GM12878 (cell line): ENCODE data around the gene DUT. TPM values are rescaled to one million over a fixed set of nuclear protein-coding genes. Genes with fewer than 3 reads are reported as not detected.
A peak's percentile ranks its signal among the peaks of the same experiment; 100 is the strongest.

Experiments used
- ATAC-seq: fragments of 200-7000 bp; cut with Tn5 transposase; 3 replicates; pipeline ENCODE4 v1.9.1; 2020; ENCODE audit warnings: mild to moderate bottlenecking, moderate library complexity
- BruUV-seq: library from RNA; stranded (reverse); fragments of 400-500 nt; replicated peaks from 2 replicates; lab custom pipeline; 2021; lab: Mats Ljungman, UMichigan
- CTCF ChIA-PET: fragments of 300-600 bp; sonication (Branson Sonifier 250); formaldehyde crosslinking; extraction: SDS; loops from one replicate; lab custom pipeline; 2021; ENCODE audit warnings: inconsistent platforms; lab: Yijun Ruan, JAX
- POLR2A ChIA-PET: fragments of 350-600 bp; formaldehyde crosslinking; extraction: SDS; loops from one replicate; lab custom pipeline; 2021; ENCODE audit warnings: inconsistent platforms; lab: Charles Lee
- RAD21 ChIA-PET: fragments of 300-600 bp; sonication (Branson Sonifier 250); formaldehyde crosslinking; loops from one replicate; lab custom pipeline; 2023; ENCODE audit warnings: antibody characterized with exemption; ENCODE audit not compliant: unreplicated experiment; lab: Charles Lee
- SMC1A ChIA-PET: fragments of 300-600 bp; sonication (Branson Sonifier 250); formaldehyde crosslinking; loops from one replicate; lab custom pipeline; 2023; ENCODE audit not compliant: unreplicated experiment, uncharacterized antibody; lab: Charles Lee
- DNase-seq: peaks from one replicate; pipeline ENCODE4 v3.0.0-alpha.2; 2011; ENCODE audit warnings: low read depth, low spot score
- FAIRE-seq: peaks from 3 replicates; lab custom pipeline; 2011; peaks lifted over from hg19 to GRCh38; lab: Jason Lieb, UNC
- H2AFZ ChIP-seq: 2 replicates; pipeline ENCODE4 v1.6.0; 2011; ENCODE audit warnings: low read depth, low read length, control low read depth; ENCODE audit not compliant: control insufficient read depth
- H3K27ac ChIP-seq: 2 replicates; pipeline ENCODE4 v1.5.1; 2011; ENCODE audit warnings: control low read depth; ENCODE audit not compliant: control insufficient read depth, insufficient read depth
- H3K27me3 ChIP-seq, 2 experiments: replicated peaks in 1 of 2; 2 replicates each; pipeline versions ENCODE4 v1.6.0 to v1.6.1; 2011; ENCODE audit warnings: low read length in 1 of 2; ENCODE audit not compliant: control insufficient read depth in 2 of 2, insufficient read depth in 2 of 2
- H3K36me3 ChIP-seq, 2 experiments: 2 replicates each; pipeline ENCODE4 v1.5.1; 2011; ENCODE audit warnings: low read length in 1 of 2; ENCODE audit not compliant: control insufficient read depth in 2 of 2, insufficient read depth in 2 of 2
- H3K4me1 ChIP-seq: 2 replicates; pipeline ENCODE4 v1.6.1; 2011; ENCODE audit warnings: mild to moderate bottlenecking, low read length, moderate library complexity, mixed read lengths; ENCODE audit not compliant: control insufficient read depth, insufficient read depth
- H3K4me2 ChIP-seq: 2 replicates; pipeline ENCODE4 v1.6.0; 2011; ENCODE audit warnings: control low read depth; ENCODE audit not compliant: control insufficient read depth, insufficient read depth
- H3K4me3 ChIP-seq: fragments of 200-600 bp; sonication (generic); 2 replicates; pipeline ENCODE4 v1.5.1; 2016
- H3K79me2 ChIP-seq: 2 replicates; pipeline ENCODE4 v1.6.0; 2011; ENCODE audit warnings: low read length; ENCODE audit not compliant: control insufficient read depth, insufficient read depth
- H3K9ac ChIP-seq: 2 replicates; pipeline ENCODE4 v1.8.0; 2011; ENCODE audit warnings: low read length, control low read depth, mixed read lengths; ENCODE audit not compliant: control insufficient read depth, insufficient read depth
- H3K9me3 ChIP-seq: replicated peaks from 3 replicates; pipeline ENCODE4 v1.5.1; 2011; ENCODE audit warnings: mild to moderate bottlenecking, low read length; ENCODE audit not compliant: control insufficient read depth, insufficient read depth
- H4K20me1 ChIP-seq: 2 replicates; pipeline ENCODE4 v1.6.0; 2011; ENCODE audit not compliant: control insufficient read depth, insufficient read depth
- IRF4 ChIP-seq: IDR thresholded peaks from 2 replicates; pipeline ENCODE4 v1.6.1; 2011; ENCODE audit warnings: low read depth, low read length
- KDM1A ChIP-seq: fragments of 200-600 bp; sonication (generic); IDR thresholded peaks from 2 replicates; pipeline ENCODE4 v1.6.1; 2016; ENCODE audit warnings: borderline replicate concordance
- RAD21 ChIP-seq: IDR thresholded peaks from 2 replicates; pipeline ENCODE4 v1.6.1; 2011; ENCODE audit warnings: mild to moderate bottlenecking, low read depth, low read length, moderate library complexity; ENCODE audit not compliant: insufficient read depth
- RFX5 ChIP-seq: IDR thresholded peaks from 2 replicates; pipeline ENCODE4 v1.6.1; 2011; ENCODE audit warnings: low read depth, low read length, improper control_type of control experiment
- SMC3 ChIP-seq: IDR thresholded peaks from 2 replicates; pipeline ENCODE4 v1.6.1; 2011; ENCODE audit warnings: low read length, improper control_type of control experiment, borderline replicate concordance
- TCF12 ChIP-seq: IDR thresholded peaks from 2 replicates; pipeline ENCODE4 v1.6.1; 2011; ENCODE audit warnings: low read depth, mild to moderate bottlenecking, low read length
- YY1 ChIP-seq: IDR thresholded peaks from 2 replicates; pipeline ENCODE4 v1.6.1; 2011; ENCODE audit warnings: low read depth, mild to moderate bottlenecking, low read length
- WGBS: methylation state at CpG from one replicate; pipeline ENCODE4 v1.1.6; 2016; ENCODE audit warnings: low lambda C conversion rate; ENCODE audit not compliant: insufficient replicate concordance, insufficient coverage; ENCODE audit errors: missing lambda C conversion rate; 5-methylcytosine and 5-hydroxymethylcytosine counted together
- in situ Hi-C: fragments of 300-500 bp; cut with MboI; formaldehyde crosslinking; loops from 9 replicates; pipeline ENCODE4 v1.14.3; 2018; ENCODE audit warnings: mixed read lengths
- intact Hi-C: fragments of 100-400 bp; cut with micrococcal nuclease; formaldehyde crosslinking; loops from one replicate; pipeline ENCODE4 v1.14.2; 2022; ENCODE audit not compliant: unreplicated experiment
- polyA plus RNA-seq, 11 experiments: library from polyadenylated mRNA; depleted of rRNA in 4 of 11; unstranded in 6 of 11; stranded (reverse) in 5 of 11; fragments of >200 nt; fragmentation: Nextera tagmentation in 4 of 11; fragmentation: Illumina TruSeq in 1 of 11; extraction: Ambion mirVana in 4 of 11; extraction: Trizol in 1 of 11; gene quantifications; 1 replicate in 1 of 11; 2 replicates in 10 of 11; pipeline versions ENCODE4 v1.2.1 to v1.2.3, GENCODE V29; 2011 to 2016; ENCODE audit warnings: inconsistent platforms in 2 of 11, missing spikeins in 2 of 11, low read depth in 1 of 11
- total RNA-seq, 4 experiments: library from RNA; depleted of rRNA in 3 of 4; stranded (reverse); fragments of >200 nt in 3 of 4; fragmentation: Illumina TruSeq in 1 of 4; extraction: Trizol in 1 of 4; gene quantifications; 2 replicates each; pipeline versions ENCODE4 v1.2.1 to v1.2.3, GENCODE V29; 2013 to 2021
- TF ChIP-seq, protein P1 (sequence below), 3 experiments: IDR thresholded peaks in 2 of 3; conservative IDR thresholded peaks in 1 of 3; 2 replicates each; pipeline ENCODE4 v1.5.1; 2011; ENCODE audit warnings: low read depth in 3 of 3, low read length in 3 of 3, mild to moderate bottlenecking in 3 of 3, control low read depth in 2 of 3, moderate library complexity in 2 of 3, inconsistent platforms in 1 of 3, mixed read lengths in 1 of 3; ENCODE audit not compliant: control insufficient read depth in 2 of 3, insufficient read depth in 1 of 3; ENCODE audit errors: extremely low read depth in 1 of 3

DUT gene
- total and polyA plus RNA-seq, 10 of the 15 experiments (the other 5 are each of a cell fraction or from before 2014, with no cell fraction given) = 20.1 to 452 (median 149) TPM

GRCh38 chr15:48352474-48353072, 21.3 kb downstream of the DUT start:
- no peaks in the 10 kb centered on the region for H3K79me2 ChIP-seq
- no peak overlapping the region for H3K9ac ChIP-seq
- H3K27me3 ChIP-seq = no peaks in the 10 kb centered on the region
- 0% methylated on average over 6 of the region's 6 CpGs for WGBS
- ChIA-PET POLR2A (interaction anchor here (0.6 kb wide), 1 partner anchor 21 kb away, joined by 3 read pairs; the partner anchor contains the start of gene DUT), RAD21 (interaction anchor here (0.6 to 3.1 kb wide), 12 partner anchors 13 to 1157 kb away, joined by 3 to 23 read pairs (median 4); no protein-coding TSS in a partner anchor), SMC1A (interaction anchor here (0.6 to 4.0 kb wide), 15 partner anchors 12 to 1157 kb away, joined by 3 to 43 read pairs (median 5); no protein-coding TSS in a partner anchor), CTCF (interaction anchor here (0.6 to 10.2 kb wide), 35 partner anchors 9 to 1792 kb away, joined by 3 to 123 read pairs (median 4); partner anchors contain the start of gene DUT)
- no peaks in the 10 kb centered on the region for H3K36me3 ChIP-seq
- ATAC-seq = peak; percentile 94
- no TSS peak for BruUV-seq
- peak; percentile 85 for FAIRE-seq
- H2AFZ ChIP-seq = no peak overlapping the region
- TF ChIP-seq RAD21 = peak; percentile 82
- no peak for TF ChIP-seq RFX5
- peak; percentile 35; the same call in 1 of the 2 replicates for TF ChIP-seq IRF4
- TF ChIP-seq, protein P1, sequence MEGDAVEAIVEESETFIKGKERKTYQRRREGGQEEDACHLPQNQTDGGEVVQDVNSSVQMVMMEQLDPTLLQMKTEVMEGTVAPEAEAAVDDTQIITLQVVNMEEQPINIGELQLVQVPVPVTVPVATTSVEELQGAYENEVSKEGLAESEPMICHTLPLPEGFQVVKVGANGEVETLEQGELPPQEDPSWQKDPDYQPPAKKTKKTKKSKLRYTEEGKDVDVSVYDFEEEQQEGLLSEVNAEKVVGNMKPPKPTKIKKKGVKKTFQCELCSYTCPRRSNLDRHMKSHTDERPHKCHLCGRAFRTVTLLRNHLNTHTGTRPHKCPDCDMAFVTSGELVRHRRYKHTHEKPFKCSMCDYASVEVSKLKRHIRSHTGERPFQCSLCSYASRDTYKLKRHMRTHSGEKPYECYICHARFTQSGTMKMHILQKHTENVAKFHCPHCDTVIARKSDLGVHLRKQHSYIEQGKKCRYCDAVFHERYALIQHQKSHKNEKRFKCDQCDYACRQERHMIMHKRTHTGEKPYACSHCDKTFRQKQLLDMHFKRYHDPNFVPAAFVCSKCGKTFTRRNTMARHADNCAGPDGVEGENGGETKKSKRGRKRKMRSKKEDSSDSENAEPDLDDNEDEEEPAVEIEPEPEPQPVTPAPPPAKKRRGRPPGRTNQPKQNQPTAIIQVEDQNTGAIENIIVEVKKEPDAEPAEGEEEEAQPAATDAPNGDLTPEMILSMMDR (IDR thresholded peaks at IDR 0.05 in 2 of 3, conservative IDR thresholded peaks at IDR 0.05 in 1 of 3; ENCODE audit: control insufficient read depth in 2 of 3, extremely low read depth in 1 of 3, insufficient read depth in 1 of 3, low read depth in 3 of 3, low read length in 3 of 3) = peak; percentile 74 to 82 (median 81)
- 0 out of 2 replicates have a peak, but pooled peaks have one; percentile 25 for TF ChIP-seq YY1
- no peak for TF ChIP-seq KDM1A
- peak; percentile 90 for TF ChIP-seq SMC3
- no peak for TF ChIP-seq TCF12
- H3K27ac ChIP-seq = no peak overlapping the region
- H3K4me1 ChIP-seq = no peaks in the 10 kb centered on the region
- no peak overlapping the region for H3K4me3 ChIP-seq
- intact Hi-C loops = loop anchor here (2.0 to 10.0 kb wide), 4 partner anchors 16 to 1155 kb away; partner anchors contain the start of genes COPS2 and FGF7
- no peaks in the 10 kb centered on the region for H3K9me3 ChIP-seq
- in situ Hi-C loops = loop anchor here (10.0 to 25.0 kb wide), 2 partner anchors 810 to 1792 kb away; partner anchors contain the start of genes COPS2 and GALK2
- H3K4me2 ChIP-seq = no peak overlapping the region
- DNase-seq = no peak
- no peaks in the 10 kb centered on the region for H4K20me1 ChIP-seq
